Liver (tissue), 9 donors: Measurements from ENCODE around the gene PDE4B. TPM values are rescaled to one million over a fixed set of nuclear protein-coding genes. Genes with fewer than 3 reads are reported as not detected.

Experiments used
- DNase-seq: peaks from one replicate; pipeline ENCODE4 v3.0.0-alpha.2; 2017; ENCODE audit warnings: low spot score
- H3K27ac ChIP-seq, 2 donors: one replicate each; pipeline ENCODE4 v1.7.0; 2013; ENCODE audit warnings: inconsistent platforms in 2 of 2, low read length in 2 of 2, control low read depth in 1 of 2, low read depth in 1 of 2, mild to moderate bottlenecking in 1 of 2
- H3K27me3 ChIP-seq, 4 donors: one replicate each; pipeline versions ENCODE4 v1.6.1 to v1.7.0; 2013; ENCODE audit warnings: low read length in 3 of 4, inconsistent platforms in 1 of 4, mild to moderate bottlenecking in 1 of 4, moderate library complexity in 1 of 4; ENCODE audit not compliant: control insufficient read depth in 4 of 4, insufficient read depth in 4 of 4
- H3K36me3 ChIP-seq, 4 donors: one replicate each; pipeline versions ENCODE4 v1.6.1 to v1.7.0; 2013; ENCODE audit warnings: low read length in 3 of 4, mild to moderate bottlenecking in 3 of 4, low read depth in 1 of 4, moderate library complexity in 1 of 4; ENCODE audit not compliant: control insufficient read depth in 4 of 4, insufficient read depth in 3 of 4
- H3K4me1 ChIP-seq, 4 donors: one replicate each; pipeline versions ENCODE4 v1.6.1 to v1.7.0; 2013; ENCODE audit warnings: low read length in 3 of 4, mild to moderate bottlenecking in 3 of 4, moderate library complexity in 1 of 4; ENCODE audit not compliant: control insufficient read depth in 4 of 4, insufficient read depth in 4 of 4
- H3K4me3 ChIP-seq, 3 donors: one replicate each; pipeline versions ENCODE4 v1.6.1 to v1.7.0; 2013; ENCODE audit warnings: low read length in 3 of 3, control low read depth in 1 of 3, low read depth in 1 of 3, mild to moderate bottlenecking in 1 of 3
- H3K9ac ChIP-seq, 2 donors: one replicate each; pipeline ENCODE4 v1.7.0; 2013; ENCODE audit warnings: low read length in 2 of 2, mild to moderate bottlenecking in 2 of 2, moderate library complexity in 2 of 2, control low read depth in 1 of 2, low read depth in 1 of 2
- H3K9me3 ChIP-seq, 4 donors: one replicate each; pipeline versions ENCODE4 v1.6.1 to v1.7.0; 2013; ENCODE audit warnings: low read length in 3 of 4; ENCODE audit not compliant: control insufficient read depth in 4 of 4
- ATF3 ChIP-seq: IDR thresholded peaks from 2 replicates; pipeline ENCODE4 v1.6.1; 2016; ENCODE audit warnings: antibody characterized with exemption
- CTCF ChIP-seq: fragments of 150-350 bp; IDR thresholded peaks from 2 replicates; pipeline ENCODE4 v1.5.1; 2017; ENCODE audit warnings: improper control_type of control experiment, low read depth, low read length; ENCODE audit not compliant: missing input control
- EGR1 ChIP-seq, 2 donors: IDR thresholded peaks; 2 replicates each; pipeline ENCODE4 v1.6.1; 2016 to 2018; ENCODE audit warnings: antibody characterized with exemption in 2 of 2, low read depth in 2 of 2
- FOXA1 ChIP-seq: IDR thresholded peaks from 2 replicates; pipeline ENCODE4 v1.6.1; 2016; ENCODE audit warnings: antibody characterized with exemption
- FOXA2 ChIP-seq: IDR thresholded peaks from 2 replicates; pipeline ENCODE4 v1.6.1; 2016; ENCODE audit warnings: antibody characterized with exemption
- GABPA ChIP-seq, 2 donors: IDR thresholded peaks in 1 of 2; conservative IDR thresholded peaks in 1 of 2; 2 replicates each; pipeline ENCODE4 v1.6.1; 2016; ENCODE audit warnings: antibody characterized with exemption in 2 of 2, mild to moderate bottlenecking in 1 of 2, moderate library complexity in 1 of 2
- HNF4A ChIP-seq, 2 donors: conservative IDR thresholded peaks; 2 replicates each; pipeline ENCODE4 v1.6.1; 2016; ENCODE audit warnings: antibody characterized with exemption in 2 of 2, mild to moderate bottlenecking in 2 of 2
- HNF4G ChIP-seq: IDR thresholded peaks from 2 replicates; pipeline ENCODE4 v1.6.1; 2016; ENCODE audit warnings: antibody characterized with exemption
- JUND ChIP-seq, 2 donors: IDR thresholded peaks; 2 replicates each; pipeline ENCODE4 v1.6.1; 2016; ENCODE audit warnings: antibody characterized with exemption in 2 of 2
- MAX ChIP-seq: IDR thresholded peaks from 2 replicates; pipeline ENCODE4 v1.6.1; 2016; ENCODE audit warnings: antibody characterized with exemption
- NR2F2 ChIP-seq: IDR thresholded peaks from 2 replicates; pipeline ENCODE4 v1.6.1; 2016; ENCODE audit warnings: antibody characterized with exemption
- RAD21 ChIP-seq, 2 donors: IDR thresholded peaks; 2 replicates each; pipeline ENCODE4 v1.6.1; 2016; ENCODE audit warnings: antibody characterized with exemption in 2 of 2, mild to moderate bottlenecking in 2 of 2
- REST ChIP-seq: IDR thresholded peaks from 2 replicates; pipeline ENCODE4 v1.6.1; 2016; ENCODE audit warnings: antibody characterized with exemption, mild to moderate bottlenecking
- RXRA ChIP-seq, 2 donors: IDR thresholded peaks; 2 replicates each; pipeline ENCODE4 v1.6.1; 2017 to 2018; ENCODE audit warnings: antibody characterized with exemption in 2 of 2, mild to moderate bottlenecking in 1 of 2
- SP1 ChIP-seq: IDR thresholded peaks from 2 replicates; pipeline ENCODE4 v1.6.1; 2018; ENCODE audit warnings: antibody characterized with exemption, mild to moderate bottlenecking
- TAF1 ChIP-seq: conservative IDR thresholded peaks from 2 replicates; pipeline ENCODE4 v1.6.1; 2016; ENCODE audit warnings: antibody characterized with exemption, mild to moderate bottlenecking
- YY1 ChIP-seq: IDR thresholded peaks from 2 replicates; pipeline ENCODE4 v1.6.1; 2016; ENCODE audit warnings: antibody characterized with exemption, mild to moderate bottlenecking
- ZBTB33 ChIP-seq: IDR thresholded peaks from 2 replicates; pipeline ENCODE4 v1.6.1; 2016; ENCODE audit warnings: antibody characterized with exemption
- WGBS: extraction: QIAGEN DNeasy Blood & Tissue Kit; methylation state at CpG from one replicate; pipeline ENCODE4 v1.1.7; 2013; 5-methylcytosine and 5-hydroxymethylcytosine counted together
- polyA plus RNA-seq, 2 donors: library from polyadenylated mRNA; stranded (reverse) in 1 of 2; unstranded in 1 of 2; fragments of 200-250 nt in 1 of 2; fragments of >200 nt in 1 of 2; fragmentation: Nextera tagmentation in 1 of 2; extraction: Ambion mirVana in 1 of 2; gene quantifications; one replicate each; pipeline versions ENCODE4 v1.2.1 to v1.2.3, GENCODE V29; 2013 to 2015
- total RNA-seq, 2 donors: library from RNA; depleted of rRNA; stranded (reverse); fragments of >200 nt; gene quantifications; one replicate each; pipeline ENCODE4 v1.2.3, GENCODE V29; 2014
- donor health status: healthy.
- donor health status: healthy.
- donor health status: healthy.
- donor health status: healthy.
- donor health status: healthy.

PDE4B gene
- total and polyA plus RNA-seq, 4 donors = 1.9 to 3.9 (median 2.7) TPM

GRCh38 chr1:65793359-65793732, 651 bp downstream of the PDE4B start:
- TF ChIP-seq FOXA1 (no peak), GABPA (IDR thresholded peaks at IDR 0.05 in 1 of 2, conservative IDR thresholded peaks at IDR 0.05 in 1 of 2) (no peak), ZBTB33 (no peak), SP1 (no peak), EGR1 (IDR thresholded peaks at IDR 0.05; ENCODE audit: low read depth in 2 of 2) (no peak), ATF3 (no peak), NR2F2 (no peak), YY1 (no peak), FOXA2 (no peak), MAX (no peak), RAD21 (IDR thresholded peaks at IDR 0.05) (no peak), HNF4G (no peak), JUND (IDR thresholded peaks at IDR 0.05) (no peak), HNF4A (conservative IDR thresholded peaks at IDR 0.05) (no peak), TAF1 (no peak), RXRA (IDR thresholded peaks at IDR 0.05) (no peak), REST (no peak)
- Histone ChIP-seq H3K27me3 (peaks cover 0 to 9% (median 8%) of the 10 kb centered on the region in 4 donors), H3K27ac (no peak overlapping the region), H3K36me3 (no peaks in the 10 kb centered on the region), H3K4me1 (peaks cover 3 to 14% (median 4%) of the 10 kb centered on the region in 4 donors), H3K9ac (no peak overlapping the region), H3K9me3 (peaks cover 2 to 15% (median 9%) of the 10 kb centered on the region in 4 donors), H3K4me3 (peak overlapping the region in 1 of 3 donors; percentile 29)
- no peak for DNase-seq
- WGBS = 6% methylated on average over 20 of the region's 20 CpGs

- TF ChIP-seq CTCF = no peak
- no peak for TF ChIP-seq TAF1
- no peak for TF ChIP-seq ATF3
- no peak for TF ChIP-seq MAX
- TF ChIP-seq ZBTB33 = no peak
- Histone ChIP-seq H3K27ac (no peak overlapping the region), H3K36me3 (no peaks in the 10 kb centered on the region), H3K4me3 (no peak overlapping the region), H3K27me3 (peaks cover 0 to 9% (median 8%) of the 10 kb centered on the region in 4 donors), H3K4me1 (peaks cover 3 to 14% (median 4%) of the 10 kb centered on the region in 4 donors), H3K9ac (no peak overlapping the region), H3K9me3 (peaks cover 0 to 1% (median 0%) of the 10 kb centered on the region in 4 donors)
- no peak for DNase-seq
- whole genome bisulfite sequencing = 74% methylated on average over 2 of the region's 2 CpGs
Observed at GRCh38 chr1:65795311-65795710, 2.6 kb downstream of the PDE4B start.
